Measurements from ENCODE around the gene ADAM12.

ADAM12 gene

GRCh38 chr10:126369125-126369710 lies 19.1 kb downstream of the ADAM12 start:
- DNase-seq (ENCODE audit: low read depth, low spot score): no peak
- TF ChIP-seq YY1 (IDR thresholded peaks at IDR 0.05; ENCODE audit: insufficient read depth, insufficient read length) (no peak), ZNF274 (IDR thresholded peaks at IDR 0.05; ENCODE audit: low read depth, low read length) (no peak), SUZ12 (IDR thresholded peaks at IDR 0.05; ENCODE audit: extremely low read depth, insufficient read depth, insufficient read length) (no peak)
- H3K4me3 ChIP-seq (ENCODE audit: insufficient read length, low read depth): no peak overlapping the region

GRCh38 chr10:126357169-126357568 lies 31.1 kb downstream of the ADAM12 start:
- TF ChIP-seq ZNF274 (IDR thresholded peaks at IDR 0.05; ENCODE audit: low read depth, low read length) (no peak), YY1 (IDR thresholded peaks at IDR 0.05; ENCODE audit: insufficient read depth, insufficient read length) (no peak), SUZ12 (IDR thresholded peaks at IDR 0.05; ENCODE audit: extremely low read depth, insufficient read depth, insufficient read length) (no peak)
- H3K9ac ChIP-seq (ENCODE audit: insufficient read length, low read depth): no peak overlapping the region
- DNase-seq (ENCODE audit: low read depth, low spot score): no peak

More at GRCh38 chr10:126369125-126369710, 19.1 kb downstream of the ADAM12 start:
- Histone ChIP-seq H3K27me3 (ENCODE audit: insufficient read depth, insufficient read length) (no peaks in the 10 kb centered on the region), H3K4me1 (ENCODE audit: insufficient read depth, insufficient read length) (no peaks in the 10 kb centered on the region), H3K36me3 (ENCODE audit: insufficient read depth, insufficient read length, low read length) (no peaks in the 10 kb centered on the region), H3K9me3 (ENCODE audit: insufficient read depth, low read length) (peaks cover 2% of the 10 kb centered on the region; the same call in 1 of the 2 replicates), H3K9ac (ENCODE audit: insufficient read length, low read depth) (no peak overlapping the region)

DNA sequence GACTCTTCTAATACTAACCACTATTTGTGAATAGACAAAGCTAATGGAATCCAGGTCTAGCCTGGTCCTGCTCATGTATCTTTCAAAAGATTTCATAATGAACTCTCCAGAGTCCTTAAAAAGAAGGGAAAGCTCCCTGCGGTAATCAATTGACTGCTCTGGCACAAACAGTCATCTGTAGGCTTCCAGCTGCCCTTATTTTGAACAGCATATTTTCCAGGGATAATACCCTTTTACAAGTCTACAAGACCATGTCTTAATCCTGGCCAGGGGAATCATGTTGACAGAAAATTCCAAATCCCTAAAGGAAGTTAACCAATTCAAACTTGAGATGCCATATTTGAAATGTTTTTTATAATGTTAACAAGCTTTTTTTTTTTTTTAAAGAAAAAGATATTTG lies 34.6 kb downstream of the ADAM12 start:
- Histone ChIP-seq H3K9ac (ENCODE audit: insufficient read length, low read depth) (no peak overlapping the region), H3K36me3 (ENCODE audit: insufficient read depth, insufficient read length, low read length) (no peaks in the 10 kb centered on the region), H3K9me3 (ENCODE audit: insufficient read depth, low read length) (peaks cover 27% of the 10 kb centered on the region; the same call in 1 of the 2 replicates), H3K27me3 (ENCODE audit: insufficient read depth, insufficient read length) (no peaks in the 10 kb centered on the region), H3K4me3 (ENCODE audit: insufficient read length, low read depth) (no peak overlapping the region), H3K4me1 (ENCODE audit: insufficient read depth, insufficient read length) (no peaks in the 10 kb centered on the region)
- no peak for DNase-seq (ENCODE audit: low read depth, low spot score)
- TF ChIP-seq SUZ12 (IDR thresholded peaks at IDR 0.05; ENCODE audit: extremely low read depth, insufficient read depth, insufficient read length) (no peak), ZNF274 (IDR thresholded peaks at IDR 0.05; ENCODE audit: low read depth, low read length) (no peak), YY1 (IDR thresholded peaks at IDR 0.05; ENCODE audit: insufficient read depth, insufficient read length) (no peak)

More at GRCh38 chr10:126357169-126357568, 31.1 kb downstream of the ADAM12 start:
- no peaks in the 10 kb centered on the region for H3K27me3 ChIP-seq (ENCODE audit: insufficient read depth, insufficient read length)
- no peaks in the 10 kb centered on the region for H3K4me1 ChIP-seq (ENCODE audit: insufficient read depth, insufficient read length)
- no peaks in the 10 kb centered on the region for H3K36me3 ChIP-seq (ENCODE audit: insufficient read depth, insufficient read length, low read length)
- H3K4me3 ChIP-seq (ENCODE audit: insufficient read length, low read depth): no peak overlapping the region
- H3K9me3 ChIP-seq (ENCODE audit: insufficient read depth, low read length): peaks cover 27% of the 10 kb centered on the region; the same call in 1 of the 2 replicates

GRCh38 chr10:126352453-126352852 lies 35.8 kb downstream of the ADAM12 start:
- Histone ChIP-seq H3K27me3 (ENCODE audit: insufficient read depth, insufficient read length) (no peaks in the 10 kb centered on the region), H3K9me3 (ENCODE audit: insufficient read depth, low read length) (0 out of 2 replicates have a peak, but pooled peaks cover 19% of the 10 kb centered on the region), H3K36me3 (ENCODE audit: insufficient read depth, insufficient read length, low read length) (no peaks in the 10 kb centered on the region), H3K9ac (ENCODE audit: insufficient read length, low read depth) (no peak overlapping the region), H3K4me1 (ENCODE audit: insufficient read depth, insufficient read length) (peaks cover 2% of the 10 kb centered on the region), H3K4me3 (ENCODE audit: insufficient read length, low read depth) (no peak overlapping the region)
- no peak for TF ChIP-seq ZNF274 (IDR thresholded peaks at IDR 0.05; ENCODE audit: low read depth, low read length)
- TF ChIP-seq YY1 (IDR thresholded peaks at IDR 0.05; ENCODE audit: insufficient read depth, insufficient read length): no peak
- no peak for TF ChIP-seq SUZ12 (IDR thresholded peaks at IDR 0.05; ENCODE audit: extremely low read depth, insufficient read depth, insufficient read length)
- no peak for DNase-seq (ENCODE audit: low read depth, low spot score)

DNA sequence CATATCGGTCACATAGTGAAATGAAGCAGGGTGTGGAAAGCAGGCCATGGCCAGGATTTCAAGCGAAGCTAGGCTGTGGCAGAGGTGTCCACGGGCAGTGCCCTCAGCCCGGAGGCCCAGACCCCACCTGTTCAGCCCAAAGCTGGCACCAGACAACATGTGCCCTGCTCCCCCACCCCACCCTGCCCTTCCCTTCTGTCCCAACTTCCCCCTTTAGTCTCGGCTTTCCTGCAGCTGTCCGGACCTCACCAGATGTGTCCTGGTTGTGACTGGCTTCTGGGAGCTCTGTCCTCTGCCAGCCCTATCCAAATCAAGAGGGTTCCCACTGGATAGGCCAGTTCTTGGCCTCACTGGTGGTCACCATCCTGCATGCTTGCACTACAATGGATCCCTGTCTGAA lies 37.3 kb downstream of the ADAM12 start:
- no peak overlapping the region for H3K9ac ChIP-seq (ENCODE audit: insufficient read length, low read depth)
- no peak for DNase-seq (ENCODE audit: low read depth, low spot score)
- TF ChIP-seq YY1 (IDR thresholded peaks at IDR 0.05; ENCODE audit: insufficient read depth, insufficient read length) (no peak), SUZ12 (IDR thresholded peaks at IDR 0.05; ENCODE audit: extremely low read depth, insufficient read depth, insufficient read length) (no peak), ZNF274 (IDR thresholded peaks at IDR 0.05; ENCODE audit: low read depth, low read length) (no peak)

GRCh38 chr10:126350216-126350992 lies 37.9 kb downstream of the ADAM12 start:
- Histone ChIP-seq H3K4me3 (ENCODE audit: insufficient read length, low read depth) (no peak overlapping the region), H3K4me1 (ENCODE audit: insufficient read depth, insufficient read length) (peaks cover 2% of the 10 kb centered on the region), H3K36me3 (ENCODE audit: insufficient read depth, insufficient read length, low read length) (no peaks in the 10 kb centered on the region), H3K9me3 (ENCODE audit: insufficient read depth, low read length) (0 out of 2 replicates have a peak, but pooled peaks cover under 1% of the 10 kb centered on the region), H3K27me3 (ENCODE audit: insufficient read depth, insufficient read length) (no peaks in the 10 kb centered on the region), H3K9ac (ENCODE audit: insufficient read length, low read depth) (no peak overlapping the region)
- TF ChIP-seq ZNF274 (IDR thresholded peaks at IDR 0.05; ENCODE audit: low read depth, low read length): no peak
- no peak for TF ChIP-seq YY1 (IDR thresholded peaks at IDR 0.05; ENCODE audit: insufficient read depth, insufficient read length)
- no peak for TF ChIP-seq SUZ12 (IDR thresholded peaks at IDR 0.05; ENCODE audit: extremely low read depth, insufficient read depth, insufficient read length)
- DNase-seq (ENCODE audit: low read depth, low spot score): no peak

More for the DNA sequence above, 37.3 kb downstream of the ADAM12 start:
- peaks cover 2% of the 10 kb centered on the region for H3K4me1 ChIP-seq (ENCODE audit: insufficient read depth, insufficient read length)
- no peaks in the 10 kb centered on the region for H3K36me3 ChIP-seq (ENCODE audit: insufficient read depth, insufficient read length, low read length)
- H3K27me3 ChIP-seq (ENCODE audit: insufficient read depth, insufficient read length): no peaks in the 10 kb centered on the region
- no peak overlapping the region for H3K4me3 ChIP-seq (ENCODE audit: insufficient read length, low read depth)
- 0 out of 2 replicates have a peak, but pooled peaks cover 7% of the 10 kb centered on the region for H3K9me3 ChIP-seq (ENCODE audit: insufficient read depth, low read length)

GRCh38 chr10:126349676-126350075 lies 38.6 kb downstream of the ADAM12 start:
- H3K9me3 ChIP-seq (ENCODE audit: insufficient read depth, low read length): no peaks in the 10 kb centered on the region
- TF ChIP-seq SUZ12 (IDR thresholded peaks at IDR 0.05; ENCODE audit: extremely low read depth, insufficient read depth, insufficient read length): no peak
- no peak for TF ChIP-seq ZNF274 (IDR thresholded peaks at IDR 0.05; ENCODE audit: low read depth, low read length)
- no peak for TF ChIP-seq YY1 (IDR thresholded peaks at IDR 0.05; ENCODE audit: insufficient read depth, insufficient read length)
- no peak overlapping the region for H3K4me3 ChIP-seq (ENCODE audit: insufficient read length, low read depth)
- H3K4me1 ChIP-seq (ENCODE audit: insufficient read depth, insufficient read length): peaks cover 2% of the 10 kb centered on the region
- no peak overlapping the region for H3K9ac ChIP-seq (ENCODE audit: insufficient read length, low read depth)
- no peaks in the 10 kb centered on the region for H3K36me3 ChIP-seq (ENCODE audit: insufficient read depth, insufficient read length, low read length)
- DNase-seq (ENCODE audit: low read depth, low spot score): no peak
- no peaks in the 10 kb centered on the region for H3K27me3 ChIP-seq (ENCODE audit: insufficient read depth, insufficient read length)

Measured in NT2/D1 (cell line).